PFSK-1 (cell line): Measurements from ENCODE around the gene RAD9A.

Source experiments
- FOXP2 ChIP-seq: optimal IDR thresholded peaks from 2 replicates; pipeline ENCODE3; 2011; ENCODE audit warnings: borderline replicate concordance, control low read depth, inconsistent platforms; ENCODE audit not compliant: insufficient read depth; ENCODE audit errors: extremely low read length, extremely low read depth
- POLR2AphosphoS5 ChIP-seq: IDR thresholded peaks from 2 replicates; pipeline ENCODE4 v1.6.1; 2012; ENCODE audit warnings: low read depth, mild to moderate bottlenecking, control low read depth, low read length, moderate library complexity
- REST ChIP-seq, 2 experiments: IDR thresholded peaks; 2 replicates each; pipeline versions ENCODE4 v1.6.1 to v1.8.0; 2011 to 2012; ENCODE audit warnings: low read depth in 2 of 2, low read length in 2 of 2, control low read depth in 1 of 2, inconsistent platforms in 1 of 2, mild to moderate bottlenecking in 1 of 2, moderate library complexity in 1 of 2; ENCODE audit not compliant: insufficient read depth in 1 of 2
- SIN3A ChIP-seq: IDR thresholded peaks from 2 replicates; pipeline ENCODE4 v1.6.1; 2012; ENCODE audit warnings: mild to moderate bottlenecking, low read length, moderate library complexity, borderline replicate concordance; ENCODE audit not compliant: insufficient read depth
- TAF1 ChIP-seq: IDR thresholded peaks from 2 replicates; pipeline ENCODE4 v1.6.1; 2012; ENCODE audit warnings: low read length, control low read depth, borderline replicate concordance; ENCODE audit not compliant: insufficient read depth

- TF ChIP-seq POLR2AphosphoS5 (no peak), REST (IDR thresholded peaks at IDR 0.05; ENCODE audit: insufficient read depth in 1 of 2, low read depth in 2 of 2, low read length in 2 of 2) (no peak), SIN3A (no peak), FOXP2 (no peak), TAF1 (no peak)
Observed at GRCh38 chr11:67431346-67432249, 39.8 kb downstream of the RAD9A start.
